GM12891 (cell line): ENCODE data around the gene CDC45.
A peak's percentile ranks its signal among the peaks of the same experiment; 100 is the strongest.

Experiments used
- DNase-seq: peaks from one replicate; pipeline ENCODE4 v3.0.0; 2011; ENCODE audit warnings: low spot score; ENCODE audit not compliant: insufficient read length
- FAIRE-seq: peaks from 2 replicates; lab custom pipeline; 2011; peaks lifted over from hg19 to GRCh38; lab: Jason Lieb, UNC
- PAX5 ChIP-seq: IDR thresholded peaks from 2 replicates; pipeline ENCODE4 v1.6.1; 2011; ENCODE audit warnings: low read length, moderate library complexity, mild to moderate bottlenecking; ENCODE audit not compliant: insufficient read depth, severe bottlenecking
- POLR2A ChIP-seq: IDR thresholded peaks from 2 replicates; pipeline ENCODE4 v1.6.1; 2011; ENCODE audit warnings: low read depth, low read length, control low read depth
- POLR2AphosphoS5 ChIP-seq: IDR thresholded peaks from 2 replicates; pipeline ENCODE4 v1.6.1; 2011; ENCODE audit warnings: low read depth, low read length, control low read depth
- POU2F2 ChIP-seq: IDR thresholded peaks from 2 replicates; pipeline ENCODE4 v1.6.1; 2011; ENCODE audit warnings: low read depth, mild to moderate bottlenecking, control low read depth, low read length, moderate library complexity
- SPI1 ChIP-seq: IDR thresholded peaks from 2 replicates; pipeline ENCODE4 v1.6.1; 2011; ENCODE audit warnings: low read depth, low read length, control low read depth
- TAF1 ChIP-seq: IDR thresholded peaks from 2 replicates; pipeline ENCODE4 v1.6.1; 2011; ENCODE audit warnings: low read depth, low read length, control low read depth

Gene CDC45

DNA sequence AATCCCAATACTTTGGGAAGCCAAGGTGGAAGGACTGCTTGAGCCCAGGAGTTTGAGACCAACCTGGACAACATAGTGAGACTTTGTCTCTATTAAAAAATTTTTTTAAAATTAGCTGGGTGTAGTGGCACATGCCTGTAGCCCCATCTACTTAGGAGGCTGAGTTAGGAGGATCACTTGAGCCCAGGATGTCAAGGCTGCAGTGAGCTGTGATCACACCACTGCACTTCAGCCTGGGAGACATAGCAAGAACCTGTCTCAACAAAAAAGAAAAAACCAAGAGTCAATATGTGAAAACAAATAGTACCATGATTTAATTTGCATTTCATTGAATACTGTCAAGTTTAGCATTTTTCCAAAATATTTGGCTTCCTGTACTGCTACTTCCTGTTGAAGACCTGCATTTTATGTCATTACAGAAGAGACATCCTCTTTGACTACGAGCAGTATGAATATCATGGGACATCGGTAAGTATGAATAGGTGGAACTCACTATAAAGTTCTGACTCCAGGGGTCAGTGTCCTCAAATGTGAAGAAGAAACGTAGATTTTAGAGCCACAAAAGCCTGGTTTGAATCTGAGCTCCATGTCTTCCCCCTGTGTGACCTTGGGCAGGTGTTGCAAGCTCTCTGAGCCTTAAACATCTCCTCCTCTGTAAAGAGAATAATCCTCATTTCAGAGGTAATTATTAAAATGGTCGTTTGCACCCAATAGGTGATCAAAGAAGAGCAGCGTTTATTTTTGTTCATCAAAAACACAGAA, 16.0 kb downstream of the CDC45 start:
- DNase-seq (no peak), FAIRE-seq (peak; percentile 57)
- no peak for TF ChIP-seq SPI1
- no peak for TF ChIP-seq TAF1
- no peak for TF ChIP-seq PAX5
- TF ChIP-seq POU2F2 = no peak
- no peak for TF ChIP-seq POLR2A
- TF ChIP-seq POLR2AphosphoS5 = no peak

DNA sequence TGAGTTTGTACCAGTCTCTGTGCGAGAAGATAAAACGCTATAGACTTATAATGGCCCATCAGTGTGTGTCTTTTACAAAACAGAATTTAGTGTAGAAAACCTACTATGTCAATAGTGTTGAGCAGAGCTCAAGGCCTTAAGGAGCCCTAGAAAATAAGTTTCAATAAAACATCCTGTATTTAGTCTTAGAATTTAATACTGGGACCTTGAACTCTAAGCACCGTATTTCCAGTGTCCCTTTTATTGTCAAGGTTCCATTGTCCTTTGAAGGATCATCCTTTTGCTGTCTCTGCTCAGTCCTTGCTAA, 16.6 kb downstream of the CDC45 start:
- no peak for FAIRE-seq
- TF ChIP-seq POLR2AphosphoS5 (no peak), POU2F2 (no peak), PAX5 (no peak), SPI1 (no peak), TAF1 (no peak), POLR2A (no peak)
- no peak for DNase-seq

DNA sequence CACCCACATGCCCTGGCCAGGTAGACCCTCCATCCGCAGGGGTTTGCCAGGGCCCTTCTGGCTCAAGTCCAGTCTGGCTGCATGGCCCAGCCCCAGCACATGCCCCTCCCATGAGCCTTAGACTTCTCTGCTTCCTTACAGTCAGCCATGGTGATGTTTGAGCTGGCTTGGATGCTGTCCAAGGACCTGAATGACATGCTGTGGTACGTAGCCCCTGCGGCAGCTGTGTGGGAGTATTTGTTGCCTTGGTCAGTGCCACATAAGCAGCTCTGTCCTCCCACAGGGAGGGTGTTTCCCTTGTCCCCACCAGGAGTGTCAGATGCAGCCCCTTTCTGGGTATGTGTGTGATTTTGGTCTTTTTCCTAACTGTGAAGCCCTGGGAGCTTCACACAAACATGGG, 17.5 kb downstream of the CDC45 start:
- FAIRE-seq = no peak
- DNase-seq = no peak
- TF ChIP-seq SPI1 = no peak
- TF ChIP-seq POLR2AphosphoS5 = no peak
- TF ChIP-seq PAX5 = no peak

DNA sequence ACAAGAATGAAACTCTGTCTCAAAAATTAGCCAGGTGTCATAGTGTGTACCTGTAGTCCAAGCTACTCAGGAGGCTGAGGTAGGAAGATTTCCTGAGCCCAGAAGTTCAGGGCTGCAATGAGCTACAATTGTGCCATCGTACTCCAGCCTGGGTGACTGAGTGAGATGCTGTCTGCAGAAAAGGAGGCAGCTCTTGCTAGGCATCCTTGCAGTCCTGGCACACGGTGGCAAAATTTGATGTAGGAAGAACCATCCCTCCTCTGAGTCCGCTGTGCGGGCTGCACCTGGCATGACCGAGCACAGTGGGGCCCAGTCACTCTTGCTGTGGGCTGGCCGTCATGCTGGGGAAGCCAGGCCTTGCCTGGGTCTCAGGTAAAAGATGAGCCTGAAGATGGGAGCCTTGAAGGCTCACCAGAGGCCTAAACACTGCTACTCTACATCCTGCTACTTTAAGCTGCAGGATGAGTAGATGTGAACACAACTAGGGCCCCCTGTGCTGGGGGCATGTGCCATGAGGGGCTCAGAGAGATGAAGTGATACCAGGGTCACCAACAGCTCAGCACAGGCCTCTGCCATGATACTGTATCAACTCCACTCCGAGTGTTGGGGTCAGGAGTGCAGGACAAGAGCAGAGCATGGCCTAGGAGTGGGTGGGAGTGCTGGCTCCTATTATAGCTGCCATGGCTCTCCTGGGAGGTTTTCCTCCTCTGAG, 18.6 kb downstream of the CDC45 start:
- TF ChIP-seq TAF1 (no peak), POU2F2 (no peak), PAX5 (no peak), POLR2AphosphoS5 (no peak), POLR2A (no peak), SPI1 (no peak)
- no peak for FAIRE-seq
- no peak for DNase-seq

DNA sequence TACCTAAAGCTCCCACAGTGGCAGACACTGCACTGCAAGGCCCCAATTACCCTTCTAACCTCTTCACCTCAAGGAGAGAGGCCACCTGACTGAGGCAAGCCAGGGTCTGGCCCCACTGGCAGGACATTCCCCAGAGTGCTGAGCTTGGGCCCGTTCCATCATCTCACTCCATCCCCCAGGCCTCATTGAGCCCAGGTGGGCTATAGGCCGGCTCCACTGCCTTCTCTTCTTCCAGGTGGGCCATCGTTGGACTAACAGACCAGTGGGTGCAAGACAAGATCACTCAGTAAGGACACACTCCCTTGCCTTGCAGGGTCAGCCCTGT, 19.1 kb downstream of the CDC45 start:
- no peak for DNase-seq
- no peak for FAIRE-seq
- TF ChIP-seq SPI1 = no peak
- no peak for TF ChIP-seq PAX5
- TF ChIP-seq POLR2A = no peak

DNA sequence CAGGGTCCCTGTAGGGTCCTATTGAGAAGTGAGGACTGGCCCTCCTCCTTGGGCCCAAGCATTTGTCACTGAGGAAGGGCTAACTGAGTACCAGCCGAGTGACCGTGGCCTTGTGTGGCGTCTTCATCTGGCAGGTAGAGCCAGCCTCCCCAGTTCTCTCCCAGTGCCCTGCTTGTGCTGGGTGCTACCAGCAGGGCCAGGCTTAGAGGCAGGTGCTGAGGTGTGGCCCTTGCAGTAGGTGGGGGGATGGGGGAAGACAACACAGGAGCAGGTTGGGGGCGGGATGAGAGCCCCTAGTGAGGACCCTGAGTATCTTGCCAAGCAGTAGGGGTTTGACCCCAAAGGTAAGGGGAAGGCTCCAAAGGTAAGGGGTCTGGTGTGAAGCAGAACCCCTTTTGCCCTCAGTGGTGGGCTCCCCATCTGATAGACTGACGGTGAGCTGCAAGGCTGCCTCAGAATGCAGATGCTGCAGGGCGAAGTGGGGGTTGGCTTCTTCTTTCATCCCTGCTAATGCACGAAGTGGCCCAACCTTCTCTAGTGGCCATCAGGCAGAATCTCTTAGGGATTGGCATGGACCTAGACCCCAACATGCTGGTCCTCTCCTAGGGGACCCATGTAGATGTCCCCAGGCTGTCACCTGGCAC, 19.6 kb downstream of the CDC45 start:
- TF ChIP-seq TAF1 (no peak), POLR2AphosphoS5 (no peak), SPI1 (no peak), POLR2A (no peak), POU2F2 (no peak), PAX5 (no peak)
- DNase-seq = no peak
- FAIRE-seq = no peak

DNA sequence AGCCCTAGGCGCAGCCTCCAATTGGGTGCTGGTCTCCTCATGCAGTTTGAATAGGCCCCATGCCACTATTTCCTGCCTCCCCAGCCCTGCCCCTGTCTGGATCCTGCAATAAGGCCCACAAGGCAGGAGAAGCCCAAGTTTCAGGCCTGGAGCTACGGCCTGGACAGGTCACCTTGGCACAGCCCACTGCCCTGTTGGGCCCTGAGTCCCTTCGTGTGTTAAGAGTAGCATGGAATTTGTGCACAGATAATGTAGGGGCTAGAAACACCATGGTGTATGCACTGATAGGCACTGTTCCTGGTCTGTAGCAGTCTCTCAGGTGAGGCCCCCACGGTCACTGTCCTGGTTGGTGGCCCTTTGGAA, 20.1 kb downstream of the CDC45 start:
- no peak for DNase-seq
- FAIRE-seq = no peak
- TF ChIP-seq POLR2A (no peak), SPI1 (no peak)

DNA sequence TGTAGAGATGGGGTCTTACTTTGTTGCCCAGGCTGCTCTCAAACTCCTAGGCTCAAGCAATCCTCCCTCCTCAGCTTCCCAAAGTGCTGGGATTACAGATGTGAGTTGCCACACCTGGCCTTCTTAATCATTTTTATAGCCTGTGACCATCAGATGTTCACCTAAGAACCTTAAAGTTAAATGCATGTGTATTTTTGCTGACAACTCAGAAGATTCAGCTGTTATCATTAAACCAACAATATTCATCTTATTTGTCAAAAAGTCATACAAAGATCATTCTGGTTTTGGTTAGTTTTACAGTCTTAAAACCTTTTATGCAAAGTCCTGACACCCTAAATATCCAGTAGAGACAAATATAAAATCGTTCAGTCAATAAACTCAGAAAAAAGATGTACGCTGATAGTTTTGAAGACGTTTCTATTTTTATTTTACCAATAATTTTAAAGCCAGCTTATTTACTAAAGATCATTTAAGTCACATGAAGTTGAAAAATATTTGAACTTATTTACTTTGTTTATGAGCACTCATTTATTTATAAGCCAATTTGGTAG, 22.3 kb downstream of the CDC45 start:
- DNase-seq (no peak), FAIRE-seq (no peak)
- TF ChIP-seq TAF1 (no peak), POU2F2 (no peak), PAX5 (no peak), POLR2A (no peak), SPI1 (no peak), POLR2AphosphoS5 (no peak)

DNA sequence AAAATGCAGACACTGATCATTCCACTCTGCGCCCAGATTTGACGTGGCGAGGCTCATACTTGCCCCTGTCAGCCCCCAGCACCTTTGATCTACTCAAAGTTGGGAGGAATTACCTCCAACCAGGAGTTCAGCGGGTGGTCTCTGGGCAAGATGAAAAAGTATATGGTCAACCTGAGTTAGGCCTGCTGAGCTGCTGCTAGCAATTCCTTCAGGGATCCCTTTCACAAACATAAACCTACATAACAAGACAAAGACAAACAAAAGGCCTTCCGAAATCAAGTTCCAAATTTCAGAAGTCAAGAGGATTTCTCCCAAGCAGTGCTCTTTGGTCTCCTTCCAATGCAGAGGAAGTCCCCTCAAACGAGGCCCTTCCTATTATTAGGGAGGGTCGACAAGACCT, 23.6 kb downstream of the CDC45 start:
- TF ChIP-seq POLR2AphosphoS5 (no peak), TAF1 (no peak), SPI1 (no peak), POU2F2 (no peak), POLR2A (no peak), PAX5 (no peak)
- no peak for FAIRE-seq
- no peak for DNase-seq

DNA sequence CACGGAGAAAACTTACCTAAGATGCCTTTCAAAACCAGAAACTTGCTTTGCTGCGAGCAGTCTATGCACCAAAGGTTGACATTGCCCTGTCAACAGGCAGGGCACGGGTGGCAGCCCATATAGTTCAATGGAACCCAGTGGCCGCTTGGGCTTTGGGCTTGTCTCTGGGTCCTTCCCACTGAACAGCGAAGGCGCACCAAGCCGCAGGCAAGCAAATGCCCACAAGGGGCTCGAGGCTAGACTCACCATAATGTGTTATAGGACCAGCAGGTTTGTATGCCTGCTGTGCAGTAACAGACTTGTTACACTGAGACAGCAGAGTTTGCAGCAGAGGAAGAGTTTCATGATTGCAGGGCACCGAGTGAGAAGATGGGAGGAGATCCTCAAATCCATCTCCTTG, 24.1 kb downstream of the CDC45 start:
- no peak for FAIRE-seq
- TF ChIP-seq POLR2A (no peak), TAF1 (no peak), POU2F2 (no peak), SPI1 (no peak), PAX5 (no peak), POLR2AphosphoS5 (no peak)
- DNase-seq = no peak
